Measurements from ENCODE around the gene WDR89.

DNA sequence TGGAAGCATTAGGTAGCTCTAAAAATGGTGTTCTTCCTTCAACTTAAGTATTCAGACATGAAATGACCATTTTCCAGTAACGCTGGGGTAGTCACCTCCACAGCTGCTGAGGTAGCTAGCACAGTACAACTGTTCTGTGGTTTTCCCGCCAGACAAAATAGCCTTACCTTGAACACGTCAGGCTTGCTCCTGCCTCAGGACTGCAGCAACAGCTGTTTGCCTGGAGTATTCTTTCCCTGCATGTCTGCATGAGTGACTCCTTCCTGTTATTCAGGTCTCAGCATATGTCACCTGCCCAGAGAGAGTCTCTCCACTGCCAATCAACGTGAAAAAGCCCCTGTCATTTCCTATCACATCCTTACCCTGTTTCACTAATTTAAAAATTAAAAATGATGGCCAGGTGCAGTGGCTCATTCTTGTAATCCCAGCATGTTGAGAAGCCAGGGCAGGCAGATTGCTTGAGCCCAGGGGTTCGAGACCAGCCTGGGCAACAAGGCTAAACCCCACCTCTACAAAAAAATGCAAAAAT is 37.9 kb downstream of the WDR89 start:
- TF ChIP-seq, protein P1, sequence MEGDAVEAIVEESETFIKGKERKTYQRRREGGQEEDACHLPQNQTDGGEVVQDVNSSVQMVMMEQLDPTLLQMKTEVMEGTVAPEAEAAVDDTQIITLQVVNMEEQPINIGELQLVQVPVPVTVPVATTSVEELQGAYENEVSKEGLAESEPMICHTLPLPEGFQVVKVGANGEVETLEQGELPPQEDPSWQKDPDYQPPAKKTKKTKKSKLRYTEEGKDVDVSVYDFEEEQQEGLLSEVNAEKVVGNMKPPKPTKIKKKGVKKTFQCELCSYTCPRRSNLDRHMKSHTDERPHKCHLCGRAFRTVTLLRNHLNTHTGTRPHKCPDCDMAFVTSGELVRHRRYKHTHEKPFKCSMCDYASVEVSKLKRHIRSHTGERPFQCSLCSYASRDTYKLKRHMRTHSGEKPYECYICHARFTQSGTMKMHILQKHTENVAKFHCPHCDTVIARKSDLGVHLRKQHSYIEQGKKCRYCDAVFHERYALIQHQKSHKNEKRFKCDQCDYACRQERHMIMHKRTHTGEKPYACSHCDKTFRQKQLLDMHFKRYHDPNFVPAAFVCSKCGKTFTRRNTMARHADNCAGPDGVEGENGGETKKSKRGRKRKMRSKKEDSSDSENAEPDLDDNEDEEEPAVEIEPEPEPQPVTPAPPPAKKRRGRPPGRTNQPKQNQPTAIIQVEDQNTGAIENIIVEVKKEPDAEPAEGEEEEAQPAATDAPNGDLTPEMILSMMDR (IDR thresholded peaks at IDR 0.05; ENCODE audit: insufficient read depth, low read length): no peak
- TF ChIP-seq GABPA (IDR thresholded peaks at IDR 0.05; ENCODE audit: low read depth): no peak
- no peak for TF ChIP-seq POLR2AphosphoS5 (IDR thresholded peaks at IDR 0.05; ENCODE audit: low read depth)
